SK-N-MC (cell line): Measurements from ENCODE around the gene CT47C1.

Experiments
- DNase-seq: peaks from one replicate; pipeline ENCODE4 v3.0.0-alpha.2; 2011; ENCODE audit warnings: low read depth, low spot score
- H3K27ac ChIP-seq: fragments of 200-600 bp; sonication (generic); 2 replicates; pipeline ENCODE4 v1.5.1; 2016; ENCODE audit warnings: mixed run types
- H3K36me3 ChIP-seq: fragments of 200-600 bp; sonication (generic); 2 replicates; pipeline ENCODE4 v1.6.1; 2017; ENCODE audit warnings: antibody characterized with exemption, low read length, mixed read lengths; ENCODE audit not compliant: insufficient read depth
- H3K4me3 ChIP-seq: fragments of 200-600 bp; sonication (generic); 2 replicates; pipeline ENCODE4 v1.5.1; 2016
- H3K9ac ChIP-seq: fragments of 200-600 bp; sonication (generic); 2 replicates; pipeline ENCODE4 v1.8.0; 2017; ENCODE audit warnings: mixed run types, mixed read lengths; ENCODE audit not compliant: insufficient read length
- H3K9me3 ChIP-seq: fragments of 200-600 bp; sonication (generic); 2 replicates; pipeline ENCODE4 v1.6.1; 2017; ENCODE audit warnings: low read depth, mild to moderate bottlenecking, antibody characterized with exemption, low read length, moderate library complexity, mixed read lengths
- EZH2 ChIP-seq: fragments of 200-600 bp; sonication (generic); IDR thresholded peaks from one replicate; pipeline ENCODE4 v1.6.1; 2017; ENCODE audit warnings: antibody characterized with exemption
- FOXP2 ChIP-seq: optimal IDR thresholded peaks from 2 replicates; pipeline ENCODE3; 2011; ENCODE audit warnings: mild to moderate bottlenecking, moderate library complexity; ENCODE audit not compliant: insufficient read depth; ENCODE audit errors: extremely low read length, control extremely low read depth
- POLR2AphosphoS5 ChIP-seq: IDR thresholded peaks from 2 replicates; pipeline ENCODE4 v1.6.1; 2012; ENCODE audit warnings: mild to moderate bottlenecking, low read depth, low read length, borderline replicate concordance

CT47C1 gene

GRCh38 chrX:119087121-119087520 is 14.3 kb downstream of the CT47C1 start:
- H3K27ac ChIP-seq = no peak overlapping the region
- no peak overlapping the region for H3K9ac ChIP-seq
- H3K36me3 ChIP-seq = no peaks in the 10 kb centered on the region
- DNase-seq = no peak
- H3K4me3 ChIP-seq = no peak overlapping the region
- no peaks in the 10 kb centered on the region for H3K9me3 ChIP-seq
- TF ChIP-seq FOXP2 = no peak
- no peak for TF ChIP-seq EZH2
- no peak for TF ChIP-seq POLR2AphosphoS5

DNA sequence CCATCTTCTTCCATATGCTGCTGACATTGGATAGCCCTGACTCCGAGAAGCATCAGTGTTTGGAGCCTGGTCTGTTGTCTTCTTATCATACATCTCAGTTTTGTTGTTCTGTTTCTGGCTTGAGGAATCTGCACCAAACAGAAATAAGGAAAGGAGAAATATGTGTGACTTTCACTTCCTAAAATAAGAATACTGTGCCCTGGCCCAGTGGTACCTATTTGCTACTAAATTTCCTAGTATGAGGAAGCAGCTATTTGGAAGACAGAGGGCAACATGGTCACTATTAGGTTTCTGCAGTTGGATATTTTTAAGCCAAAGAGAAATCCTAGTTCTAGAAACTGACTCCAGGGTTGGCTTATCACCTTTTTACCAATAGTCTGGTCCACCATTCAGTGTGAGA is 16.8 kb downstream of the CT47C1 start:
- Histone ChIP-seq H3K9me3 (no peaks in the 10 kb centered on the region), H3K36me3 (no peaks in the 10 kb centered on the region), H3K4me3 (no peak overlapping the region), H3K9ac (no peak overlapping the region), H3K27ac (no peak overlapping the region)
- no peak for TF ChIP-seq FOXP2
- TF ChIP-seq POLR2AphosphoS5 = no peak
- TF ChIP-seq EZH2 = no peak
- no peak for DNase-seq

DNA sequence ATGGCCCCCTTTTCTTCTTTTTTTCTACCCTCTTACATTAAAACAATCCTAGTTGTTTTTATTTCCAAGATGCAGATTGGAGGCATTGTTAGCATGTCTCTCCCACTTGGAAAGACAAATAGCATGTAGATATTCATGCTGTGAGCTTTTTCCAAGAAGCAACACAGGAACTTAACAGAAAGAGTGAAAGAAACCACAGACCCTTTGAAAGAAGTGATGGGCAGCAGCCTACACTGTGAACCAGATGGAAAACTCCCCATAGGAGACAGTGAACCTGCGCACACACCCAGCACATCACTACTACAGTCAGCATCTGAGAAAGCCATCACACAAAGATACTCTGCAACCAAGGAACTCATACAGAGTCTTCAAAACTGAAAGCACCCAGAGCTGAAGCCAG is 17.8 kb downstream of the CT47C1 start:
- Histone ChIP-seq H3K9me3 (no peaks in the 10 kb centered on the region), H3K9ac (no peak overlapping the region), H3K27ac (no peak overlapping the region), H3K36me3 (no peaks in the 10 kb centered on the region), H3K4me3 (no peak overlapping the region)
- no peak for DNase-seq
- no peak for TF ChIP-seq POLR2AphosphoS5
- no peak for TF ChIP-seq EZH2
- TF ChIP-seq FOXP2 = no peak

- no peaks in the 10 kb centered on the region for H3K9me3 ChIP-seq
- H3K27ac ChIP-seq = no peak overlapping the region
- H3K36me3 ChIP-seq = no peaks in the 10 kb centered on the region
- H3K4me3 ChIP-seq = no peak overlapping the region
- no peak overlapping the region for H3K9ac ChIP-seq
- no peak for DNase-seq
- TF ChIP-seq FOXP2 (no peak), EZH2 (no peak), POLR2AphosphoS5 (no peak)
Observed at GRCh38 chrX:119093991-119094735, 21.4 kb downstream of the CT47C1 start.

DNA sequence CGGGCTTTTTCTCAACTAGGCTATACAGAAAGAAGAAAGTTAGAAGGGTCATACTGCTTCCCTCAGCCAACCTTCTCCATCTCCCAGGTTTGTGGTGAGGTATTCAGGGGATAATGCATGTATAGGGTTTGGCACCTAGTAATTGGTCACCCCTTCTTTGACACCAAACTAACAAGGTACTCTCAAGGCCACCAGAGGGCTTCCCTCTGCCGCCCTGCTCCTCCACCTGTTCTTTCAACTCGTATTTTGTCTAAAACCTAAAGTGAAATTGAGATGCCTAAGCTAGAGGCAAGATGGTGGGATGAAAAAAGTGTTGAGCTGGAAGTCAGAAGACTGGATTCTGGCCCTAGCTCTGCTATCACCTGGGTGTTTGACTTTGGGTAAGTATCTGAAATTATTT is 22.0 kb downstream of the CT47C1 start:
- Histone ChIP-seq H3K4me3 (no peak overlapping the region), H3K27ac (no peak overlapping the region), H3K36me3 (no peaks in the 10 kb centered on the region), H3K9ac (no peak overlapping the region), H3K9me3 (no peaks in the 10 kb centered on the region)
- TF ChIP-seq FOXP2 = no peak
- TF ChIP-seq EZH2 = no peak
- TF ChIP-seq POLR2AphosphoS5 = no peak
- DNase-seq = no peak

GRCh38 chrX:119095936-119096335 is 23.1 kb downstream of the CT47C1 start:
- no peak for DNase-seq
- Histone ChIP-seq H3K9me3 (no peaks in the 10 kb centered on the region), H3K9ac (no peak overlapping the region), H3K4me3 (no peak overlapping the region), H3K36me3 (no peaks in the 10 kb centered on the region), H3K27ac (no peak overlapping the region)
- TF ChIP-seq POLR2AphosphoS5 (no peak), FOXP2 (no peak)

DNA sequence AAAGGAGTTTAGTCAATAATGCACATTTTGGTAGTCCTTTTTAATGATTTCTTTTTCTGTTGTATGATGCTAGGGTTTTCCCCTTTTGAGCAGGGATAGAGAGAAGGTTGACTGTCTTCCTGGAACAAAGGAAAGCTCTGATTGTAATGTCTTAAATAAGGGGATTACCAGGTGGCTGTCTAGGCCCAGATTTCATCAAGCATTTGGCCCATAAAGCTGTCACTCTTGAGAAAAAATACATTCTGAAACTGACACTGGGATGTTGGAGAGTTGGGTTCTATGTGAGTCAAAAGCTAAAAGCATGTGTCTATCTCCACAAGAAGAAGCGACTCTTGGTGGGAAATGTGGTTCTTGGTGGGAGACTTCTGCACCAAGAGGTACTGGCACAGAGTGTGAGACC is 28.4 kb downstream of the CT47C1 start:
- H3K9me3 ChIP-seq = no peaks in the 10 kb centered on the region

GRCh38 chrX:119105826-119106225 is 33.0 kb downstream of the CT47C1 start:
- no peak overlapping the region for H3K4me3 ChIP-seq
- DNase-seq = no peak
- no peaks in the 10 kb centered on the region for H3K9me3 ChIP-seq
- no peak overlapping the region for H3K9ac ChIP-seq
- H3K27ac ChIP-seq = no peak overlapping the region
- H3K36me3 ChIP-seq = no peaks in the 10 kb centered on the region
- TF ChIP-seq POLR2AphosphoS5 = no peak
- TF ChIP-seq EZH2 = no peak
- TF ChIP-seq FOXP2 = no peak

More for the DNA sequence above, 28.4 kb downstream of the CT47C1 start:
- Histone ChIP-seq H3K27ac (no peak overlapping the region), H3K36me3 (no peaks in the 10 kb centered on the region), H3K4me3 (no peak overlapping the region), H3K9ac (no peak overlapping the region)
- no peak for DNase-seq
- TF ChIP-seq POLR2AphosphoS5 (no peak), FOXP2 (no peak)

DNA sequence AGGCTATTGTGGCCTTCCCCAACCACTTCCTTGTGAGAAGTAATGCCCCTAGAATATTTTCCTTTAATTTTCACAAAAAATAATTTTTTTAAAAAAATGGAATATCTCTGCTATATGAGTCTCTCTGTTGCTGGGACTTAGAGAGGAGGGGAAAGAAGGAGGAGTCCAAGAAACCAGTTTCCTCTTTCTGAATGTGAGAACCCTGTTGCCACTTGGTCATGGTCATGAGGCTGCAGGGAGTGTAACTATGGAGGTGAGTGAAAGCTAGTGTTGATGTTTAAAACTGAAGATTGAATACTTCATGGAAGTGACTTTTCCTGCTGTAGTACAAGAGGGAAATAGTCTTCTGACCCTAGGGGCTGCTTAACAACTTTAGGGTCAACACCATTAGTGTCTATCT is 34.4 kb downstream of the CT47C1 start:
- DNase-seq = no peak
- Histone ChIP-seq H3K9ac (no peak overlapping the region), H3K36me3 (no peaks in the 10 kb centered on the region), H3K27ac (no peak overlapping the region), H3K4me3 (no peak overlapping the region), H3K9me3 (no peaks in the 10 kb centered on the region)
- TF ChIP-seq POLR2AphosphoS5 (no peak), EZH2 (no peak), FOXP2 (no peak)
